IPS-15b (cell line): ENCODE measurements around the gene SLC9A9.
"Not testable (repeated sequence)": the region's sequence is repeated elsewhere in the genome, so short reads cannot be mapped to it uniquely, and the experiment has no call there.

Source experiments
- H3K27me3 ChIP-seq: one replicate; pipeline ENCODE4 v1.6.1; 2013; ENCODE audit warnings: low read length; ENCODE audit not compliant: control insufficient read depth, insufficient read depth
- H3K36me3 ChIP-seq: one replicate; pipeline ENCODE4 v1.6.1; 2013; ENCODE audit warnings: low read length; ENCODE audit not compliant: control insufficient read depth, insufficient read depth
- H3K4me1 ChIP-seq: one replicate; pipeline ENCODE4 v1.6.1; 2013; ENCODE audit warnings: mild to moderate bottlenecking, low read length; ENCODE audit not compliant: control insufficient read depth, insufficient read depth
- H3K4me3 ChIP-seq: one replicate; pipeline ENCODE4 v1.5.1; 2013; ENCODE audit warnings: low read depth, low read length
- H3K9ac ChIP-seq: one replicate; pipeline ENCODE4 v1.6.1; 2013; ENCODE audit warnings: low read depth, mild to moderate bottlenecking, low read length
- H3K9me3 ChIP-seq: one replicate; pipeline ENCODE4 v1.6.1; 2013; ENCODE audit warnings: mild to moderate bottlenecking, low read length; ENCODE audit not compliant: control insufficient read depth, insufficient read depth

Gene SLC9A9

GRCh38 chr3:143441516-143442171 is 406.6 kb downstream of the SLC9A9 start:
- Histone ChIP-seq H3K27me3 (no peaks in the 10 kb centered on the region), H3K36me3 (no peaks in the 10 kb centered on the region), H3K4me3 (no peak overlapping the region), H3K4me1 (no peaks in the 10 kb centered on the region), H3K9me3 (no peaks in the 10 kb centered on the region), H3K9ac (no peak overlapping the region)

- H3K4me1 ChIP-seq = no peaks in the 10 kb centered on the region
These were observed 408.5 kb downstream of the SLC9A9 start for GRCh38 chr3:143439817-143440216.

GRCh38 chr3:143437405-143437804 is 410.9 kb downstream of the SLC9A9 start:
- Histone ChIP-seq H3K4me1 (no peaks in the 10 kb centered on the region), H3K9ac (no peak overlapping the region), H3K9me3 (no peaks in the 10 kb centered on the region), H3K27me3 (no peaks in the 10 kb centered on the region), H3K36me3 (no peaks in the 10 kb centered on the region), H3K4me3 (no peak overlapping the region)

More at GRCh38 chr3:143439817-143440216, 408.5 kb downstream of the SLC9A9 start:
- H3K27me3 ChIP-seq = no peaks in the 10 kb centered on the region
- no peak overlapping the region for H3K4me3 ChIP-seq
- no peaks in the 10 kb centered on the region for H3K9me3 ChIP-seq
- no peaks in the 10 kb centered on the region for H3K36me3 ChIP-seq
- H3K9ac ChIP-seq = no peak overlapping the region

- Histone ChIP-seq H3K36me3 (no peaks in the 10 kb centered on the region), H3K9me3 (no peaks in the 10 kb centered on the region), H3K27me3 (no peaks in the 10 kb centered on the region), H3K4me3 (no peak overlapping the region), H3K4me1 (no peaks in the 10 kb centered on the region), H3K9ac (no peak overlapping the region)
These were observed 411.9 kb downstream of the SLC9A9 start for GRCh38 chr3:143436231-143436930.

- no peak overlapping the region for H3K9ac ChIP-seq
- peaks cover 10% of the 10 kb centered on the region for H3K4me1 ChIP-seq
- H3K4me3 ChIP-seq = no peak overlapping the region
- no peaks in the 10 kb centered on the region for H3K9me3 ChIP-seq
- no peaks in the 10 kb centered on the region for H3K36me3 ChIP-seq
- no peaks in the 10 kb centered on the region for H3K27me3 ChIP-seq
These were observed 414.4 kb downstream of the SLC9A9 start for GRCh38 chr3:143433787-143434378.

GRCh38 chr3:143431298-143431697 is 417.0 kb downstream of the SLC9A9 start:
- not testable (repeated sequence) for H3K27me3 ChIP-seq, H3K4me3 ChIP-seq, H3K4me1 ChIP-seq, H3K9ac ChIP-seq, H3K36me3 ChIP-seq, H3K9me3 ChIP-seq

GRCh38 chr3:143430568-143430967 is 417.7 kb downstream of the SLC9A9 start:
- Histone ChIP-seq H3K9me3 (no peaks in the 10 kb centered on the region), H3K27me3 (no peaks in the 10 kb centered on the region), H3K36me3 (no peaks in the 10 kb centered on the region), H3K4me1 (peaks cover 10% of the 10 kb centered on the region), H3K9ac (no peak overlapping the region), H3K4me3 (no peak overlapping the region)

- no peak overlapping the region for H3K9ac ChIP-seq
- H3K4me3 ChIP-seq = no peak overlapping the region
- H3K9me3 ChIP-seq = no peaks in the 10 kb centered on the region
- peaks cover 10% of the 10 kb centered on the region for H3K4me1 ChIP-seq
- no peaks in the 10 kb centered on the region for H3K27me3 ChIP-seq
- no peaks in the 10 kb centered on the region for H3K36me3 ChIP-seq
These were observed 418.4 kb downstream of the SLC9A9 start for GRCh38 chr3:143429628-143430514.

- Histone ChIP-seq H3K9ac (no peak overlapping the region), H3K4me1 (peaks cover 10% of the 10 kb centered on the region), H3K9me3 (no peaks in the 10 kb centered on the region), H3K4me3 (no peak overlapping the region), H3K36me3 (no peaks in the 10 kb centered on the region), H3K27me3 (no peaks in the 10 kb centered on the region)
These were observed 420.0 kb downstream of the SLC9A9 start for GRCh38 chr3:143428294-143428693.

- Histone ChIP-seq H3K4me3 (no peak overlapping the region), H3K9me3 (no peaks in the 10 kb centered on the region), H3K4me1 (peaks cover 10% of the 10 kb centered on the region), H3K27me3 (no peaks in the 10 kb centered on the region), H3K36me3 (no peaks in the 10 kb centered on the region), H3K9ac (no peak overlapping the region)
These were observed 420.6 kb downstream of the SLC9A9 start for GRCh38 chr3:143427631-143428030.

GRCh38 chr3:143424874-143425273 is 423.4 kb downstream of the SLC9A9 start:
- H3K27me3 ChIP-seq = no peaks in the 10 kb centered on the region
- no peaks in the 10 kb centered on the region for H3K36me3 ChIP-seq
- peaks cover 3% of the 10 kb centered on the region for H3K4me1 ChIP-seq
- no peaks in the 10 kb centered on the region for H3K9me3 ChIP-seq
- no peak overlapping the region for H3K4me3 ChIP-seq
- H3K9ac ChIP-seq = no peak overlapping the region
